ENCODE measurements around the gene EDAR.

Gene EDAR

DNA sequence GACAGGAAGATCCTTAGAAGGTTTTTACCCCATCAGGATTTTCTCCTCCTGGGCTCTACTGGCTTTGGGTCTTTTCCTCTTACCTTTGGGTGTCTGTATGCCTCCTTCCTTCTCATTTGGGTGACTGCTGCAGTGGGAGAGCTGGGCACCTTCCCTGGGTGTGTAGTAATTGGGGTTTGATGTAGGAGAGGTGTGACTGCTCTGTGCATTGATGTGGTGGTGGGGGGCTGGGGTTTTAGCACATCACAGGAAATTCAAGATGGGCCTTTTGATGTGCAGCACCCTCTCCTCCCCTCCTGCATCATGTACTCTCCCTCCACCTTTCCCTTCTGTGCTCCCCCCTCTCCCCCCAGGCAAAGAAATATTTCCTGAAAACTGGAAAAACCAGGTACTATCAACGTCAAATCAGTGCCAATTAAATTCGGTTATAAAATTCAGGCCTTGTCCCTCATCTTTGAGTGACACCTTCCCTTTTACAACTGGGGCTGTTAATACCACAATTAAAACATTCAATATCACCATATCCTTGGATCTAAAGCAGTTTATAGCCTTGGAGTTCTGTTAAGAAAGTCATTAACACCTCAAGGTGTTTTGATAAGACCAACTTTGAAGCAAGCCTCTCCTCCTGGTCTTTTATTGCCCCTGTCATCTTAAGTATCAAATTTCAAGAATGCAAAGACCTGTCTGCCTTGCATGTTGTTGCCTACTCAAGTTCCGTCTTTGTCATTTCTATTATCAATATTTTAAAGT, 23.3 kb downstream of the EDAR start:
- no peak for DNase-seq

DNA sequence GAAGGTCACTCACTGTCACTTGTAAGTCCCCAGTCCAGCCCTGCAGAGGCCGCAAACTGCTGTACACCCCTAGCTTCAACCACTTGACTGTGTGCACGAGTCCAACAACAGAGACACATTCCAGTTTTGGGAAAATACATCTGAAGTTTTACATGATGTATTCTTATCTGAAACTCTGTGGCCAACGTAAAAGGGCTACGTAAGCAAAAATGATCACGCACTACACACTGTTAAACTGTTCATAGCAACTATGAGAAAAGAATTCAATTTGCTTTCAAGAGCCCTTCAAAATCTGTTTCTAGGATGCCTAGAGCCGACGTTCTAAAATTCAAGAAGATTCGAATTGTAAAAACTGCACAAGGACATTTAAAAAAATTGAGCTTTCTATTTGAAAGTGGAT, 26.0 kb downstream of the EDAR start:
- no peak for DNase-seq

DNA sequence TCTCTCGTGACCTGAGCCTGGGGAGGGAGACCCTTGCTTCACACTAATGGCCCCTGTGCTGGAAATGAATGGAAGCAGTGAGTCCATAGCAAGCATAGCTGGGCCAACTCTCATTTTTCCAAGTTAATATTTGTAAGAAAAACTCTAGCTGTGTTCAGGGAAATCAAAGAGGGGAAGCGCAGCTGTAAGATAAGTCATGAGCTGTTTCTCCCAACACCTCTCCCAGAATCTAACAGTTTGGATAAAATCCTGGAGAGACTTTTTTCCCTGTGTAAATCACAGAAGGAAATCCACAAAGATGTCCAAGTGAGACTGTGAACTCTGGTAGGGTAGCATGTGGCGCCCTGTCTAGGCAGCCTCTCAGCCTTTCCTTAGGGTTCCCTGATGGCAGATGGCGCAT, 27.2 kb downstream of the EDAR start:
- DNase-seq, result no peak

DNA sequence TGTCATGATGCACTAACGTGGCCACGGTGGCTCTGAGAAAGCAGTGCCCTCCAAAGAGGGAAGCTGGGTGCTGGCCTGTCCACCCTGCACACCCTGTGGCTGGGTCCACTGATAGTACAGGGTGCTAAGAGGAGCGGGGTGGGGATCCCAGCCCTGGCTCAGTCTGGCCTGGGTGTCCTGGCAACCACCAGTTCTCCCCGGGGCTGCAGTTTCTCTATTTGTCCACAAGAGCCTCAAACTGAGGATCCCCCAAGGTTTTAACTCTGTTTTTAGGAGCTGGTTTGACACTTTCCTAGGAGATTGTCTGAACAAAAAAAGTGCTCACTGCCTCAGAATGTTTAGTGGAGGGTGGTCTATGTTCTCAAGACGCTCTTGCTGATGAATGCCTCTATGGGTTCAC, 29.0 kb downstream of the EDAR start:
- no peak for DNase-seq

DNA sequence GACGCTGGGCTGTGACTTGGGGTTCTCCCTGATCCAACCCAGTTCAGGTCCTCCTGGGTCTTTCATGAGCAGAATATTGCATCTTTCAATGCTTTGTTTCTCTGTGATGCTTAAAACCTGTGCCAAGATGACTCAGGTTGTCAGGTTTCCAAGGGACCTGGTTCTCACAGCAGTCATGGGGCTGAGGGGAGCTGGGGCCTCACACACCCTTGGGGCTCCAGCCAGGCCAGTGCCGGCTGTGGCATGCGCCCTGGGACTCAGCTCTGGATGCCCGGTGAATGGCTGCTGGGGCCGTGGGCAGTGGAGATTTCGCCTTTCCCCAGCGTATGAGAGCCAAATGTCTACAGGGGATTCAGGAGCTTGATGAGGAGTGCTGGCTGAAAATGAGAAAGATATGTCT, 29.6 kb downstream of the EDAR start:
- no peak for DNase-seq

DNA sequence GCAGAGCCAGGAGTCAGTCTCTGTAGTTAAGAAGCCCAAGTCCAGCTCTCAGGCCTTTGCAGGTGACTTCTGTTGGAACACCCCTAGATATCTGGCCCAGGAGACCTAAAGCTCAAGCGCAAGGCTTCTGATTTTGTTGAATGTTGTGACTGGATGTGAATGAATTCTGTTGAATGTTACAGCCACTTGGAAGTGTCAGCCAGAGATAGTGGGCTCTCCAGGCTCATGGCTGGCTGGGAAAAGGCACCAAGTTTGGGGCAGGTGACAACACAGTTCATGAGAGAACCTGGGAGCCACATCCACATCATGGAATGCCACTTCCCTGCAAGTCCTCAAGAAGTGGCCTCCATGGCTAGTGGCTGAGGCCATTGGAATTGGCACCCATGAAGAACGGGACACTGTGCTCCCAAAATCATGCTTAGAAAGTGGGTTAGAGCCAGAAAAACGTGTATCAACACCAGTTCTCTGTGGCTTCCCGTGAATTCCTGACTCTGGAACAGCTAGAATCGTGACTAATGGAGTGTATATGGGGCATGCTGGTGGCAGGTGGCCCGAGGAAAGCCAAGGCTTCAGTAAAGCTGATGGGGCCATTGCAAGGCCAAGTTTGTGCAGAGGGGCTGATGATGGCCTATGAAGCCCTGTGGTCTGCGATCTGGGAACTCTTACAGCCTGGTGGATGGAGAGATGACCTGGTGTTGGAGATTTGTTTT, 30.2 kb downstream of the EDAR start:
- no peak for DNase-seq

DNA sequence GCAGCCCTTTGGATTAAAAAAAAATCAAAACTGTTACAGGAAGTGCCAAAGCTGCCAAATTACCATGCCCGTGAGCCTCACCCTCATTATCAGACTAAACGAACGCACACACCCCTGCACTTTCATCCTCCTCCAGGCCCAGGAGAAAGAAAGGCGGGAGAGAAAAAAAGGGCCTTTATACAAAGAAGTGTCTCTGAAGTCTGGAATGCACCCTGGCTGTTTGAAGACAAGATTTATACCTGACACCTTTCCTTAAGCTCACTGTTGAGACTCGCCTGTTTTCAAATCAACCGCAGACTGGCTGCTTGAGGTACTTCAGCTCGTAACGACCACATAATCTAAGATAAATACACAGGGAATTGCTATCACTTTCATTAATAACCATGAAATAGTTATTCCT, 31.0 kb downstream of the EDAR start:
- no peak for DNase-seq

DNA sequence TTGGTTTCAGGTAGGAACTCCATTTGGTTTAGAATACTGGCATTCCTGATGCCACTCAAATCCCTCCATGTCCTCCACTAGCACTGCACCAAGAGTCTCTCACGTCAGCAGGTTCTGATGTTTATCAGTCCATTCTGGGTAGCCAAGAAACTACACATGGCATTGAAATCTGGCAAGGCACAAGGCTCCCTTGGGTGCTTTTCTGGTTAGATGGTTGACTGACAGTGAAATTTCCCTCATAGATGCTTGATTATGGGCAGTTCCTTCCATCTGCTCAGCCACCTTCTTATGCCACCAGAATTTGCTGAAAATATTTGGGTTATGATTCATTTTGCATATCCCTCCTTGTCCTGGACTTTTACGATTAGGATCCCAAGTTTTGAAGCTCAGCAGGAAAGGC, 32.6 kb downstream of the EDAR start:
- no peak for DNase-seq

DNA sequence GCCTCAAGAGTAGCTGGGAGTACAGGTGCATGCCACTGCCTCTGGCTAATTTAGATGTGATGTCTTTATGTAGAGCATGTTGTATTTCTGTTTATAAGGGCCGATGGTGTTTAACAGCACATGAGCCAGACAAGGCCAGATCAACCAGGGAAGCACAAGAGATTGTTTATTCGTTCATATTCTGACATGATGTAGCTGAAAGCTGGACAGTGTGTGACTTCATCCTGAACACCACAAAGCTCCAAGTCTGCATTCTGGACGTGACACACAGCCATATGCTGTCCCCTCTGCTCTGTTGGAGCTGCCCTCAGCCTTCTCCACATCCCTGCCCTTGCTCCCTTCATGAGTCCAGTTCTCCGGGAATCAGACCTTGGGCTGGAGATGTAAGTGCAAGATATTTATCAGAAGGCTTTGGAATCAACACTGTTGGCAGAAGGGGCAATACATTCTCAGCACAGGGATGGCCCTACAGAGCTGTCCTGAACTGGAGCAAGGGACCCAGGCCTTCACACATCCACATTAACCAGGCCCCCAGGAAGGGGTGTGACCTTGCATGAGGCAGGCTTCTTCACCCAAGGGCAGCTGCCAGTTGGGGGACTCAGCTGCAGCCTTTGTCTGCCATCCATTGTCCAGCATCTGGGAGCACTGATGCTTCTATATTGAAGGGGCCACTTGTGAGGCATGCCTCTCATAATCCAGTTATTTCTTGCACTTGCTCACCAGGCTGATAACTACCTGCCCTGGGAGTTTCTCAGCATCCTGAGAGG, 38.5 kb downstream of the EDAR start:
- DNase-seq, result no peak

DNA sequence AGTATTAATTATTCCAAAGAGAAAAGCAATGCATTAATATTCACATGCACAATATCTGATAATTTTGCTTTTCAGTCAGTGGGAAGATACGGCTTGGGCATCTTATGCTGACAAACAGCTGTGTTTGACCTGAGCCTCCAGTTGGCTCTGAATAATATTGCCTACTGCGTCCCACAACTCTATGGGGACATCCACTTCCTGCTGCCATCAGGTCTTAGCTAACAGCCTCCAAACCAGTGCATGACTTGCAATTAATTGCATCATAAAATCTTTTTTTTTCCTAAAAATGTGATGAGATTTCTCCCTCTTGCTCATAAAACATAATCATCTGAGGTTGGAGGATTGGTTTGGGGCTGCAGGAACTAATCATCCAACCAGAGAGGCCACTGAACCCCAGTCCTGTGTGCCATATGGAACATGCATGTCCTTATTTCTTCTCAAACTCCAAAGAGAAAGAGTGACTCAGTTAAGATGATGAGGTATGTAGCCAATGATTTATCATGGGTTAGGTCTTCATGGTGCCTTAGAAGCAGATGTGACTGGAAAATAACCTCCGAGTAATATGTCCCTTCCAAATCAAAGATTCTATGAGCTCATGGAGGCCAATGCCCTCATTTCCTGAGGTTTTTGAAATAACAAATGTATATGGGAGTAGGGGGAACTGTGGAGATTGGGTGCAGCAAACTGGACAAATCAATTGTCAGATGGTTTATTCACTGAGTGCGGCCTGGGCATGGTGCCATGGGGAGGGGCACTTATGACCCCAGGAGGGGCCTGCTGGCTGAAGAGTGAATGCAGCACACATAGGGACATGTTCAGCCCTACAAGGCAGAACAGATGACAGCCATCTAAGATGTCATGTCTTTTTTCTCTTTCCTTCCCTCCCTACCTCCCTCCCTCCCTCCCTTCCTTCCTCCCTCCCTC, 39.4 kb downstream of the EDAR start:
- DNase-seq, result peak; percentile 31

DNA sequence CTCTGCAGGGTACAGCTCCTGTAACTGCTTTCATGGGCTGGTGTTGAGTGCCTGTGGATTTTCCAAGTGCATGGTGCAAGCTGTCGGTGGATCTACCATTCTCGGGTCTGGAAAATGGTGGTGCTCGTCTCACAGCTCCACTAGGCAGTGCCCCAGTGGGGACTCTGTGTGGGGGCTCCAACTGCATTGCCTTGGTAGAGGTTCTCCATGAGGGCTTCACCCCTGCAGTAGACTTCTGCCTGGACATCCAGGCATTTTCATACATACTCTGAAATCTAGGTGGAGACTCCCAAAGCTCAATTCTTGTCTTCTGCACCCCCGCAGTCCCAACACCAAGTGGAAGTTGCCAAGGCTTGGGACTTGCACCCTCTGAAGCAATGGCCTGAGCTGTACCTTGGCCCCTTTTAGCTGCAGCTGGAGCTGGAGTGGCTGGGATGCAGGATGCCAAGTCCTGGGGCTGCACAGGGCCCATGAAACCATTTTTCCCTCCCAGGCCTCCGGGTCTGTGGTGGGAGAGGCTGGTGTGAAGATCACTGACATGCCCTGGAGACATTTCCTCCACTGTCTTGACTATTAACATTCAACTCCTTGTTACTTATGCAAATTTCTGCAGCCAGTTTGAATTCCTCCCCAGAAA, 41.6 kb downstream of the EDAR start:
- no peak for DNase-seq

DNA sequence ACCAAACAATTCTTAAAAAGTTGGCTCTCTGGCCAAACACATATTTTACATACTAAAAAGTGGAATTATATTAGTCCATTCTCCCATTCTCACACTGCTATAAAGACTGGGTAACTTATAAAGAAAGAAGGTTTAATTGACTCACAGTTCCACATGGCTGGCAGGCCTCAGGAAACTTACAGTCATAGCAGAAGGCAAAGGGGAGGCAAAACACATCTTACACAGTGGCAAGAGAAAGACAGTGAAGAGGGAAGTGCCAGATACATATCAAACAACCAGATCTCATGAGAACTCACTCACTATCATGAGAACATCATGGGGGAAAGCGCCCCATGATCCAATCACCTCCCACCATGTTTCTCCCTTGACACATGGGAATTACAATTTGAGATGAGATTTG, 42.6 kb downstream of the EDAR start:
- no peak for DNase-seq

DNA sequence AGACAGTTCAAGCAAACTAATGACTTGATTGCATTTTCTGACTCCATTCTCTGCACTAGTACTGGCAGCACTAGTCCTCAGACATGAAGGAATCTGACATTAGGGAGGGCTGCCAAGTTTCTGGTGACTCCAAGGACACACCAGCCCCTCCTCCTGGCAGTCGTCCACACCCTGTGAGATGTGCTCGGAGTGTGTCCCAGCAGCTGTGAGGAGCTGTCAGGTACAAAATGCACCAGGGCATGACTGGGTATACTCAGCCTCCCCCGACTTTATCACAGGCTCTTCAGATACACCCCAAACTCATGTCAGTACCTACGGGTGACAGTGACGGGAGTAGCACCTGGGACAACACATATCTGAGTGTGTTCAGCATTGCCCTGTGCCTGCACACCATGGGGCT, 43.1 kb downstream of the EDAR start:
- no peak for DNase-seq

DNA sequence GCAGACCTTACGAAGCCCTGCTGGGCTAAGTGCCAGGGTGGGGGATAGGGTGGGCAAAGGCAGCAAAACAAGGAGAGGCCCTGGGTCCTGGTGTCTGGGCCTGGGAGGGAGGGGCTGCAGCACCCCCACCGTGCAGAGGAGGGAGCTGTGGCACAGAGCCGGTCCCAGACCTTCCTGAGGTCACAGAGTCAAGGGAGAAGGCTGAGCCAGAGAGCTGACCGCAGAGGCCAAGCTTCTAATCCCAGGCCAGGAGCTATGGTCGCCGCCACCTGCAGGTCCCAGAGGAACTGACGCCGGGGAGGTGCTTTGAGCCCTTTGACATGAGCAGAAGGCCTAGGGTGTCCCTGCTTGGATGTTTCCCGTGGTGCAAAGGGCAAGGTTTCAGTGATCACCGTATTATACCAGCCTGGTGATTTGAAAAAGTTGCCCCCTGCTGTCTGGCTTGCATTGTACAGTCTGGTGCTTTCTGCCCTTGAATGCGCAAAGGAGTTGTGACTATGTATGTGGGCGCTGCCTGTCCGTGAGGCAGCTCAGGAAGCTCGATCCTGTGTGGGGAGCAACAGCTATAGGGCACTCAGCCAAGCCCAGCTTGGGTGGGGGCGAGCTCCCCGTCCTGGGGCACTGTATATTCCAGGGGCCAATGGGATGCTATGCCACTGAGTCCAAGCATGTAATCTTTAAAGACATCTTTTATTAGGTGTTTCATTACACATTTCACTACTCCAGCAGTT, 44.3 kb downstream of the EDAR start:
- DNase-seq, result no peak

DNA sequence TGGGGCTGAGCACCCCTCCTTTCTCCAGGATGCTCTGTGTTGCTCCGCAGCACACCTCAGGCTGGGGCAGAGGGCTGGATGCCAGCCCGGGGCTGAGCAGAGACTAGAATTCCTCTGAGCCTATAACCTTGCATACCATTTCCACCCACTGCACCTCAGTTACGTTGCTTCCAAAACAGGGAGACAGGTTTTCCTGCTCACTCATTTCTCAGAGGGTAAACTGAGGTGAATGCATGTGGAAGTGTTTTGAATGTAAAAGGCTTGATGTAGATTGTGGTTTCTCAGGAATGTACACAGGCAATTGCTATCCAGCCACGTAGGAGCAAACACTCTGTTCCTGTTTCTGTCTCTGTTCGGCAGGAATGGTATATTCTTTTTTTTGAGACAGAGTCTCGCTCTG, 45.3 kb downstream of the EDAR start:
- no peak for DNase-seq

DNA sequence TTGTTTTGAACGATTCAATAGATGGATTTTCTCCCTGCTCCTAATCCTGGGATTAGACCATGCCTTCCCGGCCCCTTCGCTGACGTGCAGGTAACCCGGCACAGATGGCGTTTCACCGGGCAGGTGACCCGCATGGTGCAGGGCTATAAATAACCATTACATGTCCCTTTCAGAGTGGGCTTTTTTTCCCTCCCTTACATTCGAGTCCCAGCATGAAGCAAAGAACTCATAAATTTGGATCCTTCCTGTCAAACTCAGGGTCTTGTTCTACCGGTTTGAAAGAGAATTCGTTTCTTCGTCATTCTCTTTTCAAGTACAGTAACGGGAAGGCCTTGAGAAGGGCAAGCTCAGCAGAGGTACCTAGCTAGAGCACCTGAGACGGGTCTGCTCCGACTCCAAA, 46.1 kb downstream of the EDAR start:
- no peak for DNase-seq

DNA sequence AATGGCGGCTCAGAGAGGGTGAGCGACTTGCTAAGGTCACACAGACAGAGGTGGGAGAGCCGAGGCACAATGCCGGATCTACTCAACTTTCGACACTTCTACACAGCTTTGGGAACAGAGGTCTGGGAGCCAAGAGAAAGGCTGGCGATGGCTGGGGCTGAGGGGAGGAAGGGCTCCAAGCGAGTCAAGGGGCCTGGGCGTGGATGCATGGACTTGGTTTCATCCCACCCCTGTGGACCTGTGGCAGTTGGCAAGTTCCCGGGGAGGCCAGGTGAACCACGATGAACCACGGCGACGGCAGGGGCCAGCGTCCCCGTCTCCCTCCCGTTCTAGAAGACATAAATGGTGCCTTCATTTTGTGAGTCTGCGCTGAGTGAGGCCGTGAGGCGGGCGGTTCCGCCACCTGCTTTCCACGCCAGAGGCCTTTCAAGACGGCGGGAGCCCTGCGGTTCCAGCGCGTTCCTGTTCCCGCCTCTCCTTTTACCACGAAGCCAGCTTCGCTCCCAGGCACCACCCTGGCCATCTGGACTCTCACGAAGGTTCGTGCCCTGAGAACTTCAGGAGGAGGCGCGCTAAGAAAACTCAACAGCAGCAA, 46.7 kb downstream of the EDAR start:
- DNase-seq, result no peak

DNA sequence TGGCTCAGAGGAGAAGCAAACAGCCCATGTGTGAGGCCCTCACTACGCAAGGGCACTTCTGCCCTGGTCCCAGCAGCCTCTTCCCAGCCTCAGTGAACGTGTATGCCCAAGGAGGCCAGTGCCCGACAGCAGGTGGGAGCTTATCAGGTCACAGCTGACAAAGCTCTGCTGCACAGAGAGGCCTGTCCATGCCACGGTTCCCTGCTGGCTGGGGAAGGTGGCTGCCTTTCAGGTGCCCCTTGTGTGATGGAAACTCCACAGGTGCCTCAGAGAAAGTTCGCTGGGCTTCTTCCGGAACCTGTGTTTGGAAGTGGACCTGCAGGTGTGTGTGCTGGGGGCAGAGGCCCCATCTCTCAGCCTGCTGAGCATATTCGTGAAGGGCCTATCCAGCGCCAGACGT, 47.3 kb downstream of the EDAR start:
- DNase-seq, result no peak

DNA sequence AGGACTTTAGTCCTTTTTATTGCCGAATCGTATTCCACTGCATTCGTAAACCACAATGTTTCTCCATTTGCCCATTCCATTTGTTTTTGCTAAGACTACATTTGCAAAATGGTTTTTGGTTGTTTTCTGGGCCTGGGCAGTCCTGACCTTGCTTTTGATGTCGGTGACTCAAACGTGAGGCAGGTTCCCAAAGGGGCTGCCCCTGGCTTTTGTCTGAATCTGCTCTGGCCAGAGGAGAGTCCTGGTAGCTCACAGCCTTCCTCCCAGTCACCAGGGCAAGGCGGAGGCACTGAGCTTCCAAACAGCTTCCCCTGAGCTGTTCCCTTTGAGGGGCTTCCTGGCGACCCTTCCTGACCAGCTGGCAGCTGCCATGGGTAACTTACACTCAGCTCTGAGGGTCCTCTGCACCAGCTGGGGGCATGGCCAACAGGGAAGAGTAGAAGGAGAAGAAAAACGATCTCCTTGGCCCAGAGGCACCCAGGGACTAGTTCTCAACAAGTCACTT, 47.8 kb downstream of the EDAR start:
- no peak for DNase-seq

DNA sequence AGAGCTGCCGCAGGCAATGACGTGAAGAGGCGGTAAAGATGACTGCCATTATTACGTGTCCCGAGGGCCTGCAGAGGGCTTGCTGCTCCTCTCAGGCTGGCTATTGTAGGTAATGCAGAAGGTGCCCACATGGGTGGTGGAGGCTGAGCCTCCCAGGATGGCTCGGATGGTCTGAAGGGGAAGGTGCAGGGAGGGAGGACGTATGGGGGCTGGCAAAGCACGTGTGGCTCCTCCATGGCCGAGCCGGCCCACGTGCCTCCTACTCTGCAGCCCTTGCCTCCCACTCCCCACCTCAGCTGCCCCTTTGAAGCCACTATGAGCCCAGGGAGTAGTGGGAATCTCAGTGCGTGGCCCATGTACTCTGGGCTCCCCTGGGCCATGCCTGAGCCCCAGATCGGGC, 48.9 kb downstream of the EDAR start:
- DNase-seq, result no peak

DNA sequence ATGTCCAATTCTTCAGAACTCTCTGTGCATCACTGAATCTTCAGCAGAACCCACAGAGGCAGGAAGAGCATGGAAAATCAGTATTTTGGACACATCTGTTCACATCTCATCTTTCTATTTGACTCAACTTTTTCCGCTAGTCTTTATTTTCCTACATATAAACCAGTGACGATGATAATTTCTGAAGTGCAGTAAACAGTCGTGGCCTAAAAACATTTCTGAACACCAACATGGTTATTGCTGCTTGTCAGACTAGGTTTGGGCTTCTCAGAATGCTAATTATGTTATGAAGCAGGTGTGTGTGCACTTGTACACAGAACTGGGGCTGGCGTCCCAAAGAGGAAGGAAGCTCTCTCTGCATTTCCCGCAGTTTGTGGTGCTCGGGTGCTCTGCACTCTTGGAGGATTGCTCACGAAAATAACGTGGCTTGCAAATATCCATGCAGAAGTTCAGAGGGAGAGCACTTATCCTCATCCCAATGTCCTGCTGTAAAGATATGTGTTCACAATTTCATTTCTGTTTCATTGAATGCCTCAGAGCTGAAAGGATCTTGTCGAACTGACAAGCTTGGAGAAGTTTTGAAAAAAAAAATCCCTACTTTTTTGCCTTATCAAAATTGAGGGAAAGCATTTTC, 50.8 kb downstream of the EDAR start:
- DNase-seq, result no peak
